RWPE1 (cell line): ENCODE data around the gene R3HDML.

Experiments used
- CTCF ChIA-PET: fragments of 350-600 bp; sonication (Branson Sonifier 250); formaldehyde crosslinking; extraction: SDS; loops from one replicate; lab custom pipeline; 2021; lab: Yijun Ruan, JAX
- POLR2A ChIA-PET: fragments of 400-600 bp; formaldehyde crosslinking; extraction: SDS; loops from one replicate; lab custom pipeline; 2020; ENCODE audit warnings: antibody characterized with exemption; ENCODE audit not compliant: low non-redundant PET; lab: Yijun Ruan, JAX
- DNase-seq: peaks from one replicate; pipeline ENCODE4 v3.0.0; 2012; ENCODE audit warnings: low spot score
- H3K27ac ChIP-seq: fragments of 450-650 bp; 2 replicates; pipeline ENCODE4 v1.5.1; 2017
- TF ChIP-seq, protein P1 (sequence below): fragments of 450-650 bp; conservative IDR thresholded peaks from 2 replicates; pipeline ENCODE4 v1.5.1; 2017; ENCODE audit warnings: low read depth, mild to moderate bottlenecking

R3HDML gene

DNA sequence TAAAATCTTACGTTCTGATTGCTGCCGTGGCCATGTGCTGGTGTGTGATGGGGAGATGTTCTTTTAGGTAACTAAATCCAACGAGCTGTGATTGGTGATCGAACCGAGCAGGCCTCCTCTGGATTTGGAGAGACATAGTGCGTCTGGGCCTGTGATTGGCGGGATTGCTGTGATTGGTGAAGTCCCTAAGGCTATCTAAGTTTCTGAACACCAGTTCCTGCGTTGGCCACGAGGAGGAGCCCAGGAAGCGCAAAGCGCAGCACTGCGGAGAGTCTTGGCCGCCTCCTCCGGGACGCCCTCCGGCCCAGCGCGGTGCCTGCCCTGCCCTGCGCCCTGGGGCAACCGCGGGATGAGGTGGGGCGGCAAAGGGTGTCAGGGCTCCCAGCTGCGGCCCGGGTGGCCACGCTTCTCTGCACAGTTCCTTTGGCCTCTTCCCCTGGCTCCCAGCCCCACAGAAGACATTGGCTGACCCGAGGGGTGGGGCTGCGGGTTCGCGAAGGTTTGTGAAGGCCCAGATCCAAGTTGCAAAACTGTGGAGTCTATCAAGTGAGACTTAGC lies 51.7 kb downstream of the R3HDML start:
- ChIA-PET POLR2A (no interaction called here), CTCF (interaction anchor here (0.6 to 2.9 kb wide), 23 partner anchors 10 to 871 kb away, joined by 3 to 31 read pairs (median 4); no protein-coding TSS in a partner anchor)
- DNase-seq, result peak; percentile 90
- H3K27ac ChIP-seq, result no peak overlapping the region
- TF ChIP-seq, protein P1, sequence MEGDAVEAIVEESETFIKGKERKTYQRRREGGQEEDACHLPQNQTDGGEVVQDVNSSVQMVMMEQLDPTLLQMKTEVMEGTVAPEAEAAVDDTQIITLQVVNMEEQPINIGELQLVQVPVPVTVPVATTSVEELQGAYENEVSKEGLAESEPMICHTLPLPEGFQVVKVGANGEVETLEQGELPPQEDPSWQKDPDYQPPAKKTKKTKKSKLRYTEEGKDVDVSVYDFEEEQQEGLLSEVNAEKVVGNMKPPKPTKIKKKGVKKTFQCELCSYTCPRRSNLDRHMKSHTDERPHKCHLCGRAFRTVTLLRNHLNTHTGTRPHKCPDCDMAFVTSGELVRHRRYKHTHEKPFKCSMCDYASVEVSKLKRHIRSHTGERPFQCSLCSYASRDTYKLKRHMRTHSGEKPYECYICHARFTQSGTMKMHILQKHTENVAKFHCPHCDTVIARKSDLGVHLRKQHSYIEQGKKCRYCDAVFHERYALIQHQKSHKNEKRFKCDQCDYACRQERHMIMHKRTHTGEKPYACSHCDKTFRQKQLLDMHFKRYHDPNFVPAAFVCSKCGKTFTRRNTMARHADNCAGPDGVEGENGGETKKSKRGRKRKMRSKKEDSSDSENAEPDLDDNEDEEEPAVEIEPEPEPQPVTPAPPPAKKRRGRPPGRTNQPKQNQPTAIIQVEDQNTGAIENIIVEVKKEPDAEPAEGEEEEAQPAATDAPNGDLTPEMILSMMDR, result peak; percentile 94

DNA sequence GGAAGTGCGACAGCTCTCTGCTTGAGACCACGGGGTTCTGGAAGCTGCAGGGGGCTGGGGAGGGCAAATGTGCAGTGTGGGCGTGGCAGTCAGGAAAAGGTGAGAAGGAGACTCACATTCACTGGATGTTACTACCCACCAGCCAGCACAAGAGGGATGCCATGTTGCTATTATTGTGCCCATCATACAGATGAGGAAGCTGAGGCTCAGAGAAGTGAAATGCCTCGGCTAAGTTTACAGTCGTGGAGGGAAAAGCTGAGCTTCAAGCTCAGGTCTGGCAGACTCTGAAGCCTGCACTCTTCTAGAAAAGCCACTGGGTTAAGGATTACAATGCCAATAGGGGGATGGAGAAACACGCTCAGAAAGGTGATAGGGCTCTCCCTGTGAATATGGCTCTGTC lies 53.0 kb downstream of the R3HDML start:
- H3K27ac ChIP-seq, result no peak overlapping the region

DNA sequence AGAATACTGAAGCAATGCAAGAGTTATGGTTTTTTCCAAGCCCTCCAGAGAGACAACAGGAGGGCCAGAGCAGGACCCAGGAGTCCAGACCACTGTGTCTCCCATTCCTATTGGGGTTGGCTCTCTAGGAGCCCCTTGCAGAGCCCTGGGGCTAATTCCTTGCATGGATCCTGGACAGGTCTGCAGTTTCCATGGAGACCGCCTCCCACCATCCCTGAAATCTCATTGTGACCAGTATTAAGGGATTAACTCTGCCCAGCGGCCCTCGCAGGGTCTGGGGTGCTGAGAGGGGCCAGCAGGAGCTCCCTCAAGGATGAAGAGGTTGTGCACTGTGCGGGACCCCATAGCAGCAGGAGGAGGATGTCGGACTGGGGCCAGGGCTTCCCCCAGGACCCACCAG lies 53.4 kb downstream of the R3HDML start:
- TF ChIP-seq, protein P1, result no peak
- no peak overlapping the region for H3K27ac ChIP-seq
- POLR2A ChIA-PET, result no interaction called here
- CTCF ChIA-PET, result interaction anchor here (0.9 to 2.9 kb wide), 3 partner anchors 66 to 175 kb away, joined by 3 to 31 read pairs (median 3); no protein-coding TSS in a partner anchor
- no peak for DNase-seq

More for the DNA sequence above, 53.0 kb downstream of the R3HDML start:
- no peak for DNase-seq
- ChIA-PET CTCF (interaction anchor here (0.5 to 2.9 kb wide), 4 partner anchors 10 to 252 kb away, joined by 3 to 31 read pairs (median 4); no protein-coding TSS in a partner anchor), POLR2A (no interaction called here)
- TF ChIP-seq, protein P1, result no peak

DNA sequence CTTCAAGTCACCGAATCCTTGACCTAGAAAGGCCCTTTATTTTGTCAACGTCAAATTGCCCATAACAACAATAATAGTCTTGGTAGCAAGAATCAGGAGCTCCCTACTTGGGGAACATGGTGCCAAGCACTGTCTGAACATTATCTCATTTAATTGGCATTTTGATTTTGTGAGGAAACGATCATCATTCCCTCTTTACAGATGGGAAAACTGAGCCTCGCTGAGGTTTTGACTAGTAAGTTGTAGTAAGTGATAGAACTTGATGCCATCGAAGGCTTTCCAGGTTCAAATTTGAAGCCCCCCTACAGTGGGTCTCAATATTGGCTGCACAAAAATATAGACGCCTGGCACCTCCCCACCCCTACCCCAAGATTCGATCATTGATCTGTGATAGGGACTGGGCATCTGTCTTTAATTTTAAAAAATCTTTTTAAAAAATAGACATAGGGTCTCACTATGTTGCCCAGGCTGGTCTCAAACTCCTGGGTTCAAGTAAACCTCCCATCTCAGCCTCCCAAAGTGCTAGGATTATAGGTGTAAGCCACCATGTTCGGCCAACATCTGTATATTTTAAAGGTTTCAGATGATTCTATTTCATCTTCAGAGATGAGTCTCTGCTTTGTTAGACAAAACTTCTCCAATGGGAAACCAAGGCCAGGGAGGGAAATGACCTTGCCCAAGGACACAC lies 55.4 kb downstream of the R3HDML start:
- no peak overlapping the region for H3K27ac ChIP-seq
- TF ChIP-seq, protein P1, result no peak
- ChIA-PET CTCF (interaction anchor here (0.7 to 1.4 kb wide), 3 partner anchors 15 to 183 kb away, joined by 3 to 5 read pairs (median 3); no protein-coding TSS in a partner anchor), POLR2A (no interaction called here)
- DNase-seq, result no peak

DNA sequence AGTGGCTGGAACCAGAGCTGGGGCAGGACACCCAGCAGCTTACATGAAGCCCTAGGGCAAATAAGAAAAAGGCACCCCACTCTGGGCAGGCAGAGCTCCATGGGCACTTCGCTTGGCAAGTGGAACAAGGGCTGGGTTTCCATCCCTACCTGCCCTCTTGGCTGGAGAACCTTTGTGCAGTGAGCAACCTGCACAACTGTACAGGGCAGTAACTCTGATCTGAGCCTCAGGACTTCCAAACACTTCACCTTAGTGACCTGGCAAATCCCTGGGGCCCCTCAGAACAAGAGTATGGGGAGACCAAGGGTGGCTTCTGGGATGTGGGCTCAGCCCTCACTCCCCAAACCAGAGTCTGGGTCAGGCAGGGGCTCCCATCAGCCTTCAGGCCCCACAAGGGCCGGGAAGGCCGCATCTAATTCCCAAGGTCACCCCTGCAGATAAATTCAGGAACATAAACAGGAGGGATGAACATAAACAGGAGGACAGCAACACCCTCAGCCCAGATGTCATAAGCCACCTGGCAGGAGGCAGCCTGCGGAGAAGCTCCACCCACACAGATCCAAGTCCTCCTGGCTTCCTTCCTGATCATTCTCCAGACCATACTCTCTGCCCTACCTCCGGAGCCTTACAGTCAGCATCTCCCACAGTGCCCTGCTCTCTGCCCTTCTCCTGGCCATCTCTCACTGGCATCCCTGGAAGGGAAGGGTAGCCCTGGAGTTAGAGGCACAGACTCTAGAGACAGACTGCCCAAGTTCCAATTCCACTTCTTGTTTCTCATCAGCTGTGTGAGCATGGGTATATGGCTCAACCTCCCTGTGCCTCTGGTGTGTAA lies 56.1 kb downstream of the R3HDML start:
- ChIA-PET CTCF (interaction anchor here (0.7 to 1.4 kb wide), 2 partner anchors 14 to 182 kb away, joined by 3 read pairs; no protein-coding TSS in a partner anchor), POLR2A (no interaction called here)
- TF ChIP-seq, protein P1, result no peak
- DNase-seq, result no peak
- no peak overlapping the region for H3K27ac ChIP-seq
